Left ventricle myocardium superior (tissue), 1 donor: ENCODE data around the gene HSD17B13. TPM values are rescaled to one million over a fixed set of nuclear protein-coding genes. Genes with fewer than 3 reads are reported as not detected.
"Not testable (repeated sequence)": the region's sequence is repeated elsewhere in the genome, so short reads cannot be mapped to it uniquely, and the experiment has no call there.

Experiments
- ATAC-seq: fragments of 200-7000 bp; cut with Tn5 transposase; one replicate; pipeline ENCODE4 v1.9.1; 2020; ENCODE audit warnings: mild to moderate bottlenecking, moderate library complexity
- DNase-seq: peaks from one replicate; pipeline ENCODE4 v3.0.0-alpha.2; 2020
- intact Hi-C: fragments of 100-400 bp; cut with micrococcal nuclease; formaldehyde crosslinking; loops from one replicate; pipeline ENCODE4 v1.11.0; 2022
- total RNA-seq: library from RNA; stranded (reverse); fragmentation: NEBNext Ultra II Directional; extraction: Animal tissue kit (Norgen Biotek cat#: 25700); gene quantifications from one replicate; pipeline ENCODE4 v1.2.1, GENCODE V29; 2021
- donor health status: DM: no; HTN: yes; CAD: no; lungs with severe emphysema.

HSD17B13 gene
- total RNA-seq, 1 donor from 2014 or later: 0.15 TPM

DNA sequence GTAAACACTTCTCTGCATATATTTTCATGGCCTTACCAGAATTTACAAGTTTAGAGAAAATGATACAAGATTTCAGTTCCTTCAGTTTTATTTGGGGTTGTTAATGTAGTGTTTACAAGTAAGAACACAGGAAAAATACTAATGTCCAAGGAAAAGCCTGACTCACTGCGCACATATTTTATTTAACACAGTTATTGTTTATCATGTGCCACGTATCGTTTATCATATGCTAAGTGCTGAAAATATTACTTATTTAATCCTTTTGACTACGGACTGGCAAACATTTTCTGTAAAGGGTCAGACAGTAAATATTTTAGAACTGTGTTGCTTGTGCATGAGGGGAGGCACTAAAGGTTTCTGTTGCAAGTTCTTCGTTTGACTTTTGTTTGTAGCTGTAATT lies 794 bp downstream of the HSD17B13 start:
- ATAC-seq: no peak
- intact Hi-C loops: no loop called here

DNA sequence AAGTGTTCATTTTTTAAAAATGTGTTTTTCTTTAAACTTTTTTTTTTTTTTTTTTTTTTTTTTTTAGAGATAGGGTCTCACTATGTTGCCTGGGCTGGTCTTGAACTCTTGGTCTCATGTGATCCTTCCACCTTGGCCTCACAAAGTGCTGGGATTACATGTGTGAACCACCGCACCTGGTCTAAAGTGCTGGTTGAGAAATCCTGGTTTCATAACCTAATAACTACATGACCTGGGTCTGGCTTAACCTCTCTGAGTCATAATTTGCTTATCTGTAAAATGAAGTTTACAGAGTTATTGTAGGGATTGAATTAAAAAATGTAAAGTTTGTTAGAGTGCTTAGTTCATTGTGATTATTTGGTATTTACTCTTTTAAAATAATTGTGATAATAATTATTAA lies 5.2 kb downstream of the HSD17B13 start:
- ATAC-seq (no peak), DNase-seq (no peak)

More for the DNA sequence above, 794 bp downstream of the HSD17B13 start:
- no peak for DNase-seq

DNA sequence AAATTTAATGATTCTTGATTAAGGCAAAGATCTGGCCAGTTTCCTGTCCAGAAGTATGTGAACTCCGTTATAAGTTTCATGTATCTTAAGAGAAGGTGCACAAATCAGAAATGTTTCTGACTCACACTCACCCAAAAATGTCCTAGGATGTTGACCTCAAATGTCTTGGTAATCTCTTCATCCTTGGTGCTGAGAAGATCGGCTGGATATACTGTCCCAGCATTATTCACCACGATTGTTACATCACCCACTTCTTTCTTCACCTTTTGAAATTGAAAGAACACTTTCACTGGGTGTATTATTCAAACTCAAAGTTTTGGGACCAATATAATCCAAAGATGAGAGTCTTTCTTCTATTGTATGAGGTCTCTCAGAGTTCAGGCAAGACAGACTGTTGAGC lies 5.7 kb downstream of the HSD17B13 start:
- ATAC-seq: no peak
- no peak for DNase-seq
- intact Hi-C loops: no loop called here

More for the DNA sequence above, 5.2 kb downstream of the HSD17B13 start:
- intact Hi-C loops: no loop called here

DNA sequence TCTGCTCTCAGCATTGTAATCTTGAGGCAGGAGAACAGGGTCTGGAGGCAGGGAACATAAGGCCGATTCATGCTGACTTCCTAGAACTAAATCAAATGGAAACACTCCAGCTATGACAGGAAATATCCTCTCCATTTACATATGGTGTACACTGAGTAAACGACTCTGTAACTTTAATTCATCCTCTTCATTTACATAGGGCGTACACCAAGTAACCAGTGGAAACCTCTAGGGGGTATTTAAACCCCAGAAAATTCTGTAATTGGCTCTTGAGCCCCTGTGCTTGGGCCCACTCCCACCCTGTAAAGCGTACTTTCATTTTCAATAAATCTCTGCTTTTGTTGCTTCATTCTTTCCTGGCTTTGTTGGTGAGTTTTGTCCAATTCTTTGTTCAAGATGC lies 7.7 kb downstream of the HSD17B13 start:
- intact Hi-C loops, ATAC-seq, DNase-seq: not testable (repeated sequence)

DNA sequence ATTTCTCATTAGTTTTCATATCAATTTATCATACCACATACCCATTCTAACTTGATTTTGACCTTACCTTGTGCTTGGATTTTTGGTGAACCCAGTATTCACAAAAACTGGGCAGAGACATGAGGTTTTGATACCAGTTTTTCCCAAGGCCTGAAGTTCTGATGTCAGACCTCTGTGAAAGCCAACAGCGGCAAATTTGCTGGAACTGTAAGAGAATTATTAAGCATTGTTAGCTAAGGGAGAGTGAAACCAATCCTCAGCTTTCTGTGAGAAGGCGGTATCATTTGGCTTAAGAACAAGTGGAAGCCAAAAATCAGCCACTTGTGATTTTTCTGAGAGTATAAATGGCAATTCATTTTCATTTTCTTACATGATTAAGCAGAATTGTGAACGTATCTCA lies 8.9 kb downstream of the HSD17B13 start:
- DNase-seq (no peak), ATAC-seq (no peak)
- intact Hi-C loops: no loop called here

DNA sequence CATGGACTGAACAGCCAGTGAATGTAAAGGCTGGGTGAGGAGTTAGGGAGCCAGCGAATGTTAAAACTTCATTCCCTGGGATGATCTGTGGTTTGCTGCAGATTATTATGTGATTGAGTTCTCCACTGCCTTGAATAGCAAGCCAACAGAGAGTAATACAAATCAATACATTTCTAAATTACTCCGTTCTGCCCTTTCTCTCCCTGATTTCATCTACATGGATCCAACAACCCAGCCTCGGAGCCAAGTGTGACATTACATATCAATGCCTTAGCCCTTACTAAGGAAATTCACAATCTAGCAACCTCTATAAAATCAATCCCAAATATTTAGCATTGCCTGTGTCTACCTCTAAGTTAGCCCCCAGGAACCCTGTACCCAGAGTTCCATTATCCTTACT lies 11.0 kb downstream of the HSD17B13 start:
- intact Hi-C loops: no loop called here
- no peak for DNase-seq
- ATAC-seq: no peak

DNA sequence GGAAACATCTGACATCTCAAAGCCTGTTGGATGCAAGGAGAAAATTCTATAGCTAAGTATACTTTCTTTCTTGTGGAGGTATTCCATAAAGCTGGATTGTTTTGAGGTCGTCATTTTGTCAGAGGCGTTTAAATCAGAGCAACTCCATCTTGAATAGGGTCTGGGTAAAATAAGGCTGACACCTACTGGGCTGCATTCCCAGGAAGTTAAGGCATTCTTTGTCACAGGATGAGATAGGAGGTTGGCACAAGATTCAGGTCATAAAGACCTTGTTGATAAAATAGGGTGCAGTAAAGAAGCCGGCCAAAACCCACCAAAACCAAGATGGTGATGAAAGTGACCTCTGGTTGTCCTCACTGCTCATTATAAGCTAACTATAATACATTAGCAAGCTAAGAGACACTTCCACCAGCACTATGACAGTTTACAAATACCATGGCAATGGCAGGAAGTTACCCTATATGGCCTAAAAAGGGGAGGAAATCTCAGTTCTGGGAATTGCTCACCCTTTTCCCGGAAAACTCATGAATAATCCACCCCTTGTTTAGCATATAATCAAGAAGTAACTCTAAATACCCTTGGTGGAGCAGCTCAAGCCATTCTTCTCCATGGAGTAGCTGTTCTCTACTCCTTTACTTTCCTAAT lies 11.9 kb downstream of the HSD17B13 start:
- intact Hi-C loops: no loop called here
- ATAC-seq (no peak), DNase-seq (no peak)

DNA sequence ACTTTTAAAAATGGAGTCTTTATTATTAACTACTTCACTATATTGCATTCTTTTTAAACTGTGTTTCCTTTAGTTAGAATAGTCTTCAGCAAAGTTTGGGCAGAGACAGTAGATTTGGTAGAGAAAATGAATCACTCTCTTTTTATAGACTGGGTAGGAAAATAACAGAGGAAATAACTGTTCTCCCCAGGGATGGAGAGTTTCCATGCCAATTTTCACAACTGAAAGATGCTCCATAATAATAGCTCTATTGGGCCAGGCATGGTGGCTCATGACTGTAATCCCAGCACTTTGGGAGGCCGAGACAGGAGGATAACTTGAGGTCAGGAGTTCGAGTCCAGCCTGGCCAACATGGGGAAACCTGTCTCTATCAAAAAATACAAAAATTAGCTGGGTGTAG lies 13.1 kb downstream of the HSD17B13 start:
- intact Hi-C loops: no loop called here
- ATAC-seq (peak; percentile 56), DNase-seq (no peak)

DNA sequence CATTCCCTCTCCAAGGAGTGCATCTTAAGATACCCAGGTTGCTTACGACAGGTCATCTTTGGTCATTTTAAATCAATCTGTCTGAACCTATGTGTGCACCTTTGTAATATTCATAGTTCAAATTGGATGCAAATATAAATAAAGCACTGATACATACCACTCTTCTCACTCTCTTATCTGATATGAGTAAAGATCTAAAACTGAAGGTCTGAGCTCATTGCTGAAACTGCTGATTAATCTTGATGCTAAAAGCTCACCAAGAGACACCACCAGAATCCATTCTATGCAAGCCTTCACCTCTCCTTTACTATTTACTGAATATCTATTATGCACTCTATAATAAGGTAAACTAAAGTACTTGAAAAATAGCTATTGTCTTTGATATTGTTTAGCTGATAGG lies 16.6 kb downstream of the HSD17B13 start:
- DNase-seq (no peak), ATAC-seq (no peak)
- intact Hi-C loops: no loop called here

DNA sequence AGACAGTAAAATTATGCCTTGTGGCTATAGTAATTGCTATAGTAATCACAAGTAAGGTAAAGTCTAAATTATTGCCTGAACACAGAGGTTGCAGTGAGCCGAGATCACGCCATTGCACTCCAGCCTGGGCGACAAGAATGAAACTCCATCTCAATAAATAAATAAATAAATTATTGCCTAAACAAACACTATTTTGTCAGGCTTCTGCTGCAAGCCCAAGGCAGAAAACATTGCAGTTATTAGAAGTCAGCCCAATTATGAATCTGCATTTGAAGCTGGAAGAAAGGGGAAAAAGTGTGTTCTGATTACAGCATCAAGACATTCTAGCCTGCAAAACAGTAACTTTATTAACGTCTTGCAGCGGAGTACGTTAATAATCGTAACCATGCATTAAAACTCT lies 17.1 kb downstream of the HSD17B13 start:
- ATAC-seq (no peak), DNase-seq (no peak)
- intact Hi-C loops: no loop called here

DNA sequence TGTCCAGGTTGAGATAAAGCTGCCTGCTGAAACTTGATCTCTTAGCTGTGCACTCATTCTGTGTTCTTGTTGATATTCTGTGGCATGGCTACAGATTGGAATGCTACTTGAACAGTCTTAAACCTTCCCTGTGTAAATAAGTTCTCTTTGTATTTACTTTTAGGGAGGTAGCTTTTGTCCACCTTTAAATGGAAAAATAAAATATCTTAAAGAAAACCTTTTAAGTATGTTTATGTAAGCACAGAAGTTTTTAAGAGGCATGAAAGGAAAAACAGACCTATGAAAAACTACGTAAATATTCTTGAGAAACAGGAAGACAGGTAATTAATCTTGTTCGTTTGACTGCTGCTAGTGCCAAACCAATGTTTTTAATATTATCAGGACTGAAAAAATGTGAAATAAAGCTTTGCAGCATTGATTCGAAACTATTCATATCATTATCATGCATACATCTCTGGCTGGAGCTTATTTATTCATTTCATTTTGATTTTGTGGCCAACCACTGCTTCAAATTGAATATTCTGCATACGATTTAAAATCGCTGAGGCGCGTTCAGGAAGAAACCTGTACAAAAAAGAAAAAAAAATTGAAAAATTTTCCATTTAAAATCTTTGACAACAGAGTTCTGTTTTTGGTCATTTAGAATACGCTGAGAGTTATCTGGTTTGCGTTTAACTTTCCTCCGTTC lies 17.8 kb downstream of the HSD17B13 start:
- DNase-seq (no peak), ATAC-seq (no peak)
- intact Hi-C loops: no loop called here

DNA sequence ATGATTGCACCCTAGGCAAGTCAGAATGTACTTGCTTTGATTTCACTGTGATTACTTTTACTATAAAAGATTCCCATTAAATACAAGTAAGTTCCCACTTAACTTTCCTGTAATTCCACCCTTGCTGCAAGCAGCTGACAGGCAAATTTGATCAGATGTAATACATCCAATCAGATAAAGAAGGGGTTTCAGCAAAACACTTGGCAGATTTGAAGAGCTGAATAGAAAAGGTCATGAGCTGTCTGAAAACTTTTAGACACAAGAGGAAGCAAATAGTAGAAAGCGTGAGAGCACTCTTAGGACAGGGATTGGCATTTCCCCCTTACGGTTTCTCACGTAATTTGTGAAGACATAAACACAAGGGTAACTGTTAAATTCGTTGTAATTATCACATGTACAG lies 22.8 kb downstream of the HSD17B13 start:
- ATAC-seq: no peak
- intact Hi-C loops: no loop called here
- no peak for DNase-seq

DNA sequence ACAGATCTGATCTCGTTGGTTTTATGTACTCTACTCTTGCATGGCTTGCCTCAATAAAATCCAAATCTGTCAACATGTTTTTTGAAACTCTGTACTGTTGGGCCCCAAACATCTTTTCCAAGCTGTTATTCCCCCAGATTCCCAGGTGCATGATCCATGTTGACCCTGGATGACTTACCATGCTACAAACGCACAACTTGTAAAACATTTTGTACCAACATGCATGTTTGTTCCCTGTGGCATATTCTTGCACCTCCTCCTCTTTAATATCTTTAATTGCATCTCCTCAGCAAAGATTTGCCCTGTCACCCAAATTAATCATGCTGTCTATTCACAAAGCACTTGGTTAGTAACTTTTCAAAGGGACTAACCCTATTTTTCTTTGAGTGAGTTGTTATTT lies 24.3 kb downstream of the HSD17B13 start:
- intact Hi-C loops: no loop called here
- ATAC-seq (no peak), DNase-seq (no peak)

DNA sequence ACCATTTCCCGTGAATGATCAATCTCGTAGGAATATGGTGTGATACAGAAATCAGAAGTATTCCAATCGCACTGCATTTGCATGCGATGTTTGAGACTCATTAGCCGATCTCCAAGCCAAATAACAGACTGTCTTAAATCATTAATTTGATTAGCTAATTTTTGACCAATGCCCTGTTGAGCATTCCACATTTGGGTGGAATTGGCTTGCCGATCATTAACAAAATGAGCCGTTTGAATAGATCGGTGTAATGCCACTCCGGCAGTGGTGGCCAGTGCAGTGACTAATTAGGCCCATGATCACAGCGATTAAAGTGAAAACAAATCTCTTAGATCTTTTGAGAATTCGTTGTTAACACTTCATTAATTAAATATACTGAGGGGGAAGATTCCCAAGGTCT lies 27.8 kb downstream of the HSD17B13 start:
- intact Hi-C loops, ATAC-seq, DNase-seq: not testable (repeated sequence)

DNA sequence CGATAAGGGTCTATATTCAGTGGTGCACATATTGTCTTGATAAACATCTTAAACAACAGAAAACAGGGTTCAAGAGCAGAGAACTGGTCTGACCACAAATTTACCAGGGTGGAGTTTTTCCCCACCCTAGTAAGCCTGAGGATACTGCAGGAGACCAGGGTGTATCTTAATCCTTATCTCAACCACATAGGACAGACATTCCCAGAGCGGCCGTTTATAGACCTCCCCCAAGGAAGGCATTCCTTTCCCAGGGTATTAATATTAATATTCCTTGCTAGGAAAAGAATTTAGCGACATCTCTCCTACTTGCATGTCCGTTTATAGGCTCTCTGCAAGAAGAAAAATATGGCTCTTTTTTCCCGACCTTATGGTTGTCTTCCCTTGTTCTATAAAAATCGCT lies 28.8 kb downstream of the HSD17B13 start:
- ATAC-seq, intact Hi-C loops, DNase-seq: not testable (repeated sequence)

DNA sequence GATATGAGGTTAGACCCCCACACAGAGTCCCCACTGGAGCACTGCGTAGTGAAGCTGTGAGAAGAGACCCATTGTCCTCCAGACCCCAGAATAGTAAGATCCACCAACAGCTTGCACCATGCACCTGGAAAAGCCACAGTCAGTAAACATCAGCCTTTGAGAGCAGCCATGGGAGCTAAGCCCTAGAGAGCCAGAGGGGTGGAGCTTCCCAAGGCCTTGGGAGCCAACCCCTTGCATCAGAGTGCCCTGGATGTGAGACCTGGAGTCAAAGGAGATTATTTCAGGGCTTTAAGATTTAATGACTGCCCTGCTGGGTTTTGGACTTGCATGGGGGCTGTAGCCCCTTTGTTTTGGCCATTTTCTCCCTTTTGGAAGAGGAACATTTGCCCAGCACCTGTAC lies 35.7 kb downstream of the HSD17B13 start:
- no peak for DNase-seq
- no peak for ATAC-seq
- intact Hi-C loops: no loop called here

DNA sequence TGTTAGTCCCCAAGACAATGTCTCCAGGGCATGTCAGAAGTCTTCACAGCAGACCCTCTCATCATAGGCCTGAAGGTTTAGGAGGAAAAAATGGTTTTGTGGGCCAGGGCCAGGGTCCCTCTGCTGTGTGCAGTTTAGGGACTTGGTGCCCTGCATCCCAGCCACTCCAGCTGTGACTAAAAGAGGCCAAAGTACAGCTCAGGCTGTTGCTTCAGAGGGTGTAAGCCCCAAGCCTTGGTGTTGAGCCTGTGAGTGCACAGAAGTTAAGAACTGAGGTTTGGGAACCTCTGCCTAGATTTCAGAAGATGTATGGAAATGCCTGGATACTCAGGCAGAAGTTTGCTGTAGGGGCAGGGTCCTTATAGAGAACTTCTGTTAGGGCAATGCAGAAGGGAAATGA lies 38.4 kb downstream of the HSD17B13 start:
- ATAC-seq, DNase-seq, intact Hi-C loops: not testable (repeated sequence)

DNA sequence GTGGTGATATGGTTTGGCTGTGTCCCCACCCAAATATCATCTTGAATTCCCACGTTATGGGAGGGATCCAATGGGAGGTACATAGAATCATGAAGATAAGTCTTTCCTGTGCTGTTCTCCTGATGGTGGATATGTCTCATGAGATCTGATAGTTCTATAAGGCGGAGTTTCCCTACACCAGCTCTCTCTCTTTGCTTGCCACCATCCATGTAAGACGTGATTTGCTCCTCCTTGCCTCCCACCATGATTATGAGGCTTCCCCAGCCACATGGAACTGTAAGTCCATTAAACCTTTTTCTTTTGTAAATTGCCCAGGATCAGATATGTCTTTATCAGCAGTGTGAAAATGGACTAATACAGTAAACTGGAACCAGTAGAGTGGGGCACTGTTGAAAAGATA lies 39.5 kb downstream of the HSD17B13 start:
- ATAC-seq (no peak), DNase-seq (no peak)
- intact Hi-C loops: no loop called here

DNA sequence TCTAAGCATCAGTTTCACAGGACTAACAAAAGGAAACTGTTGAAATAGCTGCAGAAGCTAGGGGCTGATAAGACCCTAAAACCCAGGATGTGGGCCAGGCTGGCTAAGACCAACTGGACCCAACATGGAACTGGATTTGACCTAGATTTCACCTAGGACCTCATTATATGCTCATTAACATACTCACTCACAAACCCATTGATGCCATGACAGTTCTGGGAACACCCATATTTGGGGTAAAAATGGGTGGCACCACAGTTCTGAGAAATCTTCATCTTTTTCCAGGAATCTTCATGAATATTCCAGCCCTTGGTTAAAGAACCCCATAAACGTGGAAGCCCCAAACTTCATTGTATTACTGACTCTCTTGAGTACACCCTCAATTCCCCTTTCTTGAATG lies 41.1 kb downstream of the HSD17B13 start:
- no peak for DNase-seq
- intact Hi-C loops: no loop called here
- no peak for ATAC-seq

DNA sequence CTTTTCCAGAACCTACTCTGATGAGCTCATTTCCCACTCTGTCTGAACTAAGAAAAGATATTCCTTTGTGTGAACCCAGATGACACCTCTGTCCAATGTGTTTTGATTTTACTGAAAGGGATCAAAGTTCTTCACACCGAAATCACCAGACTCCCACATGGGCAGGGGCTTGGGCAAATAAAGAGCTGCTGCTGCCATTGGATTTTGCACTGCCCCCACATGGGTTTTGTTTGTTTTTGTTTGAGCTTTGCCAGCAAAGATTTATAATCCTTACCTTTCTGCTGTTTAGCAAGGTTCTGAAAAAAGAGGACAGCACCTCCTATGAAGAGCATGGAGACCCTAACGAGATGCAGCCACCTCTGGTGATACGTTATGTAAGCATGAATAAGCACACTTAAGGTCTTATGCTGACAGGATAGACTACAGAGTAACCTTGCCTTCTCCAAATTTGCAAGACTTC lies 44.3 kb downstream of the HSD17B13 start:
- no peak for DNase-seq
- intact Hi-C loops: no loop called here
- ATAC-seq: no peak

DNA sequence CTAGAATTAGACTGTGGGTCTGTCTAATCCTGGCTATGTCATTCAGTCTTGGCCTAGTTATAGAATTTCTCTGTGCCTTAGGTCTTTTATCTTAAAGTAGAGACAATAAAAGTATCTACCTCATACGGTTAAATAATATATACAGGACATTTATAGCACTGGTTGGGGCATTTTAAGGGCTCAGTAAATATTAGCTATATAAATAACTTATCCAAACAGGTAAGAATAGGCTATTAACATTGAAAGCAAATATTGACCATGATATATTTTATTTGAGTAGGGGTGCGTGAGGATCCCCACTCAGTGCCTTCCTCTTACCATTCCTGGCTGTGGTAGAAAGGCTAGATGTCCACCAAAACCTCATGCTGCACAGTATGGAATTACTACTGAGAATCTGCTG lies 47.4 kb downstream of the HSD17B13 start:
- ATAC-seq: no peak
- intact Hi-C loops: no loop called here

More for the DNA sequence above, 47.4 kb downstream of the HSD17B13 start:
- no peak for DNase-seq
